SU-DHL-6 (cell line): ENCODE results near the gene UBL5.

ENCODE experiments used
- H2AFZ ChIP-seq: fragments of 200-600 bp; sonication (generic); 2 replicates; pipeline ENCODE4 v1.6.1; 2014; ENCODE audit warnings: low read depth, mild to moderate bottlenecking, moderate library complexity, mixed read lengths, antibody characterized with exemption, low read length; ENCODE audit not compliant: severe bottlenecking
- H3F3A ChIP-seq: fragments of 200-600 bp; shearing (Covaris generic); 2 replicates; pipeline ENCODE4 v1.6.0; 2016; ENCODE audit warnings: antibody characterized with exemption, mild to moderate bottlenecking; ENCODE audit not compliant: insufficient read depth
- H3K27ac ChIP-seq: fragments of 200-600 bp; sonication (generic); 2 replicates; pipeline ENCODE4 v1.5.1; 2016; ENCODE audit warnings: low read depth, mild to moderate bottlenecking, low read length, moderate library complexity, mixed read lengths
- H3K27me3 ChIP-seq: fragments of 200-600 bp; sonication (generic), shearing (Covaris generic); 2 replicates; pipeline ENCODE4 v1.6.0; 2014; ENCODE audit warnings: mild to moderate bottlenecking, low read length
- H3K36me3 ChIP-seq: fragments of 200-600 bp; sonication (generic); 2 replicates; pipeline ENCODE4 v1.6.1; 2014; ENCODE audit warnings: mild to moderate bottlenecking, low read length, mixed read lengths
- H3K4me2 ChIP-seq: fragments of 300-600, 200-600 bp; shearing (Covaris generic), sonication (generic); 2 replicates; pipeline ENCODE4 v1.6.0; 2014; ENCODE audit warnings: low read length, low read depth, mild to moderate bottlenecking; ENCODE audit not compliant: poor library complexity, severe bottlenecking
- H3K4me3 ChIP-seq: fragments of 200-600 bp; sonication (generic); 2 replicates; pipeline ENCODE4 v1.5.1; 2014; ENCODE audit warnings: antibody characterized with exemption, low read length, mild to moderate bottlenecking, mixed read lengths; ENCODE audit not compliant: insufficient read depth, poor library complexity, severe bottlenecking
- H3K79me2 ChIP-seq: fragments of 200-600 bp; sonication (generic); 2 replicates; pipeline ENCODE4 v1.6.1; 2014; ENCODE audit warnings: mild to moderate bottlenecking, low read length, moderate library complexity; ENCODE audit not compliant: insufficient read depth
- H3K9ac ChIP-seq: fragments of 200-600 bp; sonication (generic); 2 replicates; pipeline ENCODE4 v1.7.0; 2014; ENCODE audit warnings: mild to moderate bottlenecking, low read length
- H3K9me2 ChIP-seq: fragments of 200-600 bp; sonication (generic); replicated peaks from 2 replicates; pipeline ENCODE4 v1.6.1; 2014; ENCODE audit warnings: low read length; ENCODE audit not compliant: insufficient read depth
- H3K9me3 ChIP-seq: fragments of 200-600 bp; sonication (generic); 2 replicates; pipeline ENCODE4 v1.6.1; 2014; ENCODE audit warnings: low read length, mixed read lengths; ENCODE audit not compliant: insufficient read depth
- H4K20me1 ChIP-seq: fragments of 200-600 bp; sonication (generic); 2 replicates; pipeline ENCODE4 v1.6.1; 2014; ENCODE audit warnings: low read depth, mild to moderate bottlenecking, antibody characterized with exemption, low read length, moderate library complexity, mixed read lengths
- EZH2phosphoT487 ChIP-seq: fragments of 200-600 bp; sonication (generic), shearing (Covaris generic); conservative IDR thresholded peaks from 2 replicates; pipeline ENCODE4 v1.6.1; 2018; ENCODE audit warnings: mild to moderate bottlenecking, antibody characterized with exemption, low read length, moderate library complexity, mixed read lengths
- TF ChIP-seq, protein P1 (sequence below): fragments of 200-600 bp; sonication (generic); IDR thresholded peaks from one replicate; pipeline ENCODE4 v1.5.1; 2017; ENCODE audit warnings: antibody characterized with exemption, mild to moderate bottlenecking, low read length, moderate library complexity; ENCODE audit not compliant: insufficient read depth, poor library complexity, severe bottlenecking

The UBL5 gene

DNA sequence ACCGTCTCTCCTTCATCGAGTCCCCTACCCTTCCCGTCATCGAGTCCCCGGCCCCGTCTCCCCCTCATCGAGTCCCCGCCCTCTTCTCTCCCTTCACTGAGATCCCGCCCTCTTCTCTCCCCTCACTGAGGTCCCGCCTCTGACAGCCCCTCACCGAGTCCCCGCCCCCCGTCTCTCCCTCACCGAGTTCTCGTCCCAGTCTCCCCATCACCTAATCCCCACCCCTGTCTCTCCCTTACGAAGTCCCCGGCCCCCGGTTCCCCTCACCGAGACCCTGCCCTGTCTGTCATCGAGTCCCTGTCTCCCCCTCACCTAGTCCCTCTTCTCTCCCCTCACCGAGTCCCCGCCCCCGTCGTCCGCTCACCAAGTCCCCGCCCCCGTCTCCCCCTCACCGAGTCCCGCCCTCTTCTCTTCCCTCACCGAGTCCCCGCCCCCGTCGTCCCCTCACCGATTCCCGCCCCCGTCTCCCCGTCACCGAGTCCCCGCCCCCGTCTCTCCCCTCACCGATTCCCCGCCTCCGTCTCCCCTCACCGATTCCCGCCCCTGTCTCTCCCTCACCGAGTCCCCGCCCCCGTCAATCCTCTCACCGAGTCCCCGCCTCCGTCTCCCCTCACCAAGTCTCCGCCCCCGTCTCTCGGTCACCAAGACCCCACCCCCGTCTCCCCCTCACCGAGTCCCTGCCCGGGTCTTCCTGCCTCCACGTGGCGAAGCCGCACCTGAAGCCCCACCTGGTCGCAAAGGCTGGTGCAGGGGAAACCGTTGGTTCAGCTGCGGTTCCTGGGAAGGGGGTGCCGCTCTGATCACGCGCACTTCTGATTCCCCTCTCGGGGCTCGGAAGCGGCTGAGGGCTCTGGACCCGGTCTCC, 35.3 kb upstream of the UBL5 start:
- Histone ChIP-seq H3F3A (peaks cover 13% of the 10 kb centered on the region), H3K9ac (peak overlapping the region; percentile 55), H3K27ac (peak overlapping the region; percentile 68), H2AFZ (peak overlapping the region; percentile 93), H3K27me3 (no peaks in the 10 kb centered on the region), H3K9me3 (no peaks in the 10 kb centered on the region), H3K36me3 (no peaks in the 10 kb centered on the region), H3K4me3 (peak overlapping the region; percentile 74), H3K9me2 (no peaks in the 10 kb centered on the region), H3K79me2 (no peaks in the 10 kb centered on the region), H4K20me1 (no peaks in the 10 kb centered on the region), H3K4me2 (peak overlapping the region; percentile 78)
- no peak for TF ChIP-seq EZH2phosphoT487
- TF ChIP-seq, protein P1, sequence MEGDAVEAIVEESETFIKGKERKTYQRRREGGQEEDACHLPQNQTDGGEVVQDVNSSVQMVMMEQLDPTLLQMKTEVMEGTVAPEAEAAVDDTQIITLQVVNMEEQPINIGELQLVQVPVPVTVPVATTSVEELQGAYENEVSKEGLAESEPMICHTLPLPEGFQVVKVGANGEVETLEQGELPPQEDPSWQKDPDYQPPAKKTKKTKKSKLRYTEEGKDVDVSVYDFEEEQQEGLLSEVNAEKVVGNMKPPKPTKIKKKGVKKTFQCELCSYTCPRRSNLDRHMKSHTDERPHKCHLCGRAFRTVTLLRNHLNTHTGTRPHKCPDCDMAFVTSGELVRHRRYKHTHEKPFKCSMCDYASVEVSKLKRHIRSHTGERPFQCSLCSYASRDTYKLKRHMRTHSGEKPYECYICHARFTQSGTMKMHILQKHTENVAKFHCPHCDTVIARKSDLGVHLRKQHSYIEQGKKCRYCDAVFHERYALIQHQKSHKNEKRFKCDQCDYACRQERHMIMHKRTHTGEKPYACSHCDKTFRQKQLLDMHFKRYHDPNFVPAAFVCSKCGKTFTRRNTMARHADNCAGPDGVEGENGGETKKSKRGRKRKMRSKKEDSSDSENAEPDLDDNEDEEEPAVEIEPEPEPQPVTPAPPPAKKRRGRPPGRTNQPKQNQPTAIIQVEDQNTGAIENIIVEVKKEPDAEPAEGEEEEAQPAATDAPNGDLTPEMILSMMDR = no peak

DNA sequence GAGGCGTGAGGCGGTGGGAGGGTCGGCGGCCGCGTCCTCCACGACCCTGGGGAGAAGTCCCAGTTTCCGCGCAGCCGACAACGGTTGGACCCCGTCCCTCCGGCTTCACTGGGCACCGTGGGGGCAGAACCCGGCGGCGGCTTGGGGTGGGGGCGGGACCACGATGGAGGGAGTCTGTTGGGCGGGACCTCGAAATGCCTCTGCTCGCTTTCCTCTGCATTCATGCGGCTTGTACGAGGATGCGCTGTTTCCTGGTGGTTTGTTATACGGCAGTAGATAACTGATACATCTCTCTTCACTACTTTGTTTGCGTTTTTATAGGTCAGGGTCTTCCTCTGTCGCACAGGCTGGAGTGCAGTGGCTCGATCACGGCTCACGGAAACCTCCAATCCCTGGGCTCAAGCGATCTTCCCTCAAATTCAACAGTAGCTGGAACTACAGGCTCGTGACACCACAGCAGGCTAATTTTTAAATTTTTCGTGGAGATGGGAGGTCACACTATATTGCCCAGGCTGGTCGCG, 34.6 kb upstream of the UBL5 start:
- Histone ChIP-seq H3K9me3 (no peaks in the 10 kb centered on the region), H3K4me2 (peak overlapping the region; percentile 78), H2AFZ (peak overlapping the region; percentile 84), H3K27me3 (no peaks in the 10 kb centered on the region), H3K9me2 (no peaks in the 10 kb centered on the region), H3K27ac (peak overlapping the region; percentile 43), H3K36me3 (no peaks in the 10 kb centered on the region), H3F3A (peaks cover 13% of the 10 kb centered on the region), H3K9ac (peak overlapping the region; percentile 48), H4K20me1 (no peaks in the 10 kb centered on the region), H3K4me3 (peak overlapping the region; percentile 74), H3K79me2 (no peaks in the 10 kb centered on the region)
- TF ChIP-seq, protein P1 = no peak
- TF ChIP-seq EZH2phosphoT487 = no peak

DNA sequence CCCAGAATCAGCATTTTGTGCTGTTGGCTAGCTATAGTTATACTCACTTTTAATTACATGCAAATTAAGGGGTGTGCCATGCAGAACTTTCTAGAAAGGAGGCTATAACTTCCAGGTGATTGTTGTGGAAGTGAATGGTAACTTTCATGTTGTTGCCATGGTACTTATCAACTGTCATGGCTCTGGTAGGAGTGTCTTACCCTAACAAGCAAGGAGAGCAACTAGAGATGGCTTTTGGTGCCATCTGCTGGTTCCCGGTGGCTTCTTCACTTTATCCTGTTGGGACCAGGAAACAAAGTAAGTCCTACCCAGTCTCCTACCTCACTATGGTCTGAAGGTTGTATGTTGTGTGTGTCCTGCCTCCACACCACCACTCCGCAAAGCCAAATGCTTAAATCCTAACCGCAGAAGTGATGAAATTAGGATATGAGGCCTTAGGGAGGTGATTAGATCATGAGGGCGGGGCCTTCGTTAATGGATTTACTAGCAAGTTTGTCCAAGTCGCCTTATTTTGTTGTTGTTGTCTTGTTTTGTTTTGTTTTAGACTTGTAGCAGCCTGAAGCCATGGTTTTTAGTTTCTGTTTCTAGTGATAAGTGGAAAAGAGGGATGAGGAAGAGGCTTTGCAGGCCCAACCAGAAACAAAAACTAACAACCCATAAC, 31.5 kb upstream of the UBL5 start:
- Histone ChIP-seq H3K27ac (no peak overlapping the region), H3K4me3 (no peak overlapping the region), H3K9ac (no peak overlapping the region), H3K9me2 (no peaks in the 10 kb centered on the region), H3K36me3 (no peaks in the 10 kb centered on the region), H3K4me2 (peak overlapping the region; percentile 5), H3F3A (peaks cover 16% of the 10 kb centered on the region), H4K20me1 (no peaks in the 10 kb centered on the region), H2AFZ (peak overlapping the region; percentile 70), H3K9me3 (no peaks in the 10 kb centered on the region), H3K79me2 (no peaks in the 10 kb centered on the region), H3K27me3 (no peaks in the 10 kb centered on the region)
- TF ChIP-seq, protein P1 = peak; percentile 54
- no peak for TF ChIP-seq EZH2phosphoT487
